Karpas-422 (cell line): ENCODE measurements around the gene RC3H2. TPM values are rescaled to one million over a fixed set of nuclear protein-coding genes. Genes with fewer than 3 reads are reported as not detected.
"Not testable (repeated sequence)": the region's sequence is repeated elsewhere in the genome, so short reads cannot be mapped to it uniquely, and the experiment has no call there.

Source experiments
- DNase-seq: peaks from one replicate; pipeline ENCODE4 v3.0.0-alpha.2; 2015
- H2AFZ ChIP-seq: fragments of 200-600 bp; sonication (generic); 2 replicates; pipeline ENCODE4 v1.6.1; 2014; ENCODE audit warnings: antibody characterized with exemption, low read length, mixed read lengths
- H3K27ac ChIP-seq: fragments of 200-600 bp; sonication (generic); 2 replicates; pipeline ENCODE4 v1.5.1; 2014; ENCODE audit warnings: mild to moderate bottlenecking, low read length, moderate library complexity
- H3K27me3 ChIP-seq: fragments of 200-600 bp; sonication (generic); 2 replicates; pipeline ENCODE4 v1.6.1; 2014; ENCODE audit warnings: low read length, mixed read lengths
- H3K36me3 ChIP-seq: fragments of 200-600 bp; sonication (generic); 2 replicates; pipeline ENCODE4 v1.6.1; 2014; ENCODE audit warnings: low read length, mixed read lengths; ENCODE audit not compliant: insufficient read depth
- H3K4me1 ChIP-seq: fragments of 200-600 bp; sonication (generic); 2 replicates; pipeline ENCODE4 v1.6.1; 2014; ENCODE audit warnings: mild to moderate bottlenecking, low read length, mixed read lengths
- H3K4me2 ChIP-seq: fragments of 200-600 bp; sonication (generic); 2 replicates; pipeline ENCODE4 v1.6.1; 2014; ENCODE audit warnings: low read length, low read depth, mild to moderate bottlenecking; ENCODE audit not compliant: poor library complexity, severe bottlenecking
- H3K4me3 ChIP-seq: fragments of 200-600 bp; sonication (generic); 2 replicates; pipeline ENCODE4 v1.5.1; 2014; ENCODE audit warnings: mild to moderate bottlenecking, antibody characterized with exemption, low read length, mixed read lengths
- H3K79me2 ChIP-seq: fragments of 200-600 bp; sonication (generic); 2 replicates; pipeline ENCODE4 v1.6.1; 2014; ENCODE audit warnings: mild to moderate bottlenecking, low read length, mixed read lengths
- H3K9ac ChIP-seq: fragments of 200-600 bp; sonication (generic); 2 replicates; pipeline ENCODE4 v1.6.0; 2014; ENCODE audit warnings: low read length
- H3K9me2 ChIP-seq: fragments of 200-600 bp; sonication (generic), shearing (Covaris generic); replicated peaks from 2 replicates; pipeline ENCODE4 v1.6.0; 2014; ENCODE audit warnings: mild to moderate bottlenecking, low read length, moderate library complexity; ENCODE audit not compliant: insufficient read depth
- H3K9me3 ChIP-seq: fragments of 300-700, 200-600 bp; sonication (generic); 2 replicates; pipeline ENCODE4 v1.6.1; 2014; ENCODE audit warnings: low read length, mixed read lengths
- H4K20me1 ChIP-seq: fragments of 200-600 bp; sonication (generic); 2 replicates; pipeline ENCODE4 v1.6.1; 2014; ENCODE audit warnings: mild to moderate bottlenecking, antibody characterized with exemption, low read length, low read depth; ENCODE audit not compliant: insufficient read depth
- total RNA-seq: library from RNA; depleted of rRNA; stranded (reverse); fragments of >200 nt; shearing (Covaris generic); gene quantifications from 2 replicates; pipeline ENCODE4 v1.2.3, GENCODE V29; 2014; ENCODE audit warnings: low replicate concordance

Gene RC3H2
- total RNA-seq, 1 experiment from 2014 or later, result 93.8 TPM

DNA sequence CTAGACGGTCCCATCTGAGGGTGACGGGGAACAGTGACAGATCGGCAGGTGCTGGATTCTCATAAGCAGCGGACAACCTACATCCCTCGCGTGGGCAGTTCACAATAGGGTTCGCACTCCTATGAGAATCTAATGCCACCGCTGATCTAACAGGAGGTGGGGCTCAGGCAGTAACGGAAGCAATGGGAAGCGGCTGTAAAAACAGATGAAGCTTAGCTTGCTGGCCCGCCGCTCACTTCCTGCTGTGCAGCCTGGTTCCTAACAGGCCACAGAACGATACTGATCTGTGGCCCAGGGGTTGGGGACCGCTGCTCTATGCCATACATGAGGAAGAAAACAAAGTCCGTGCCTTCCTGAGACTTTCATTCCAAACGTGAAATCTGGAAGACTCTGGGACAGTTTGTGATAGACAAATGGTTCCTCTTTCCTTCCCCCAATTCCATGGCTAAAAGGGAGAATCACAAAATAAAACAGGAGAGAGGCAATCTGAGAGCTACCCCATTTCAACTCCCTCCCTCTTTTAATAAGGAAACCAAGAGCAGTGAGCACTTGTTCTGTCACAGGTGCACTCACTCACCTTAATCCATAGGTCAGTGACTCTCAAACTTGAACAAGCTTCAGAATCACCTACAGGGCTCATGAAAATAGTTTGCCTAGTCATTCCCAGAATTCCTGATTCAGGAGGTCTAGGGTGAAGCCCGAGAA is 88.8 kb downstream of the RC3H2 start:
- peaks cover 18% of the 10 kb centered on the region for H3K4me1 ChIP-seq
- no peak overlapping the region for H3K4me2 ChIP-seq
- no peaks in the 10 kb centered on the region for H3K27me3 ChIP-seq
- H3K36me3 ChIP-seq, result peaks cover 23% of the 10 kb centered on the region; the same call in 1 of the 2 replicates
- H3K4me3 ChIP-seq, result no peak overlapping the region
- peaks cover 23% of the 10 kb centered on the region for H3K79me2 ChIP-seq
- DNase-seq, result no peak
- H3K27ac ChIP-seq, result no peak overlapping the region
- no peak overlapping the region for H3K9ac ChIP-seq
- H4K20me1 ChIP-seq, result peaks cover 11% of the 10 kb centered on the region; the same call in 1 of the 2 replicates
- H3K9me2 ChIP-seq, result no peaks in the 10 kb centered on the region
- no peaks in the 10 kb centered on the region for H3K9me3 ChIP-seq
- no peak overlapping the region for H2AFZ ChIP-seq

DNA sequence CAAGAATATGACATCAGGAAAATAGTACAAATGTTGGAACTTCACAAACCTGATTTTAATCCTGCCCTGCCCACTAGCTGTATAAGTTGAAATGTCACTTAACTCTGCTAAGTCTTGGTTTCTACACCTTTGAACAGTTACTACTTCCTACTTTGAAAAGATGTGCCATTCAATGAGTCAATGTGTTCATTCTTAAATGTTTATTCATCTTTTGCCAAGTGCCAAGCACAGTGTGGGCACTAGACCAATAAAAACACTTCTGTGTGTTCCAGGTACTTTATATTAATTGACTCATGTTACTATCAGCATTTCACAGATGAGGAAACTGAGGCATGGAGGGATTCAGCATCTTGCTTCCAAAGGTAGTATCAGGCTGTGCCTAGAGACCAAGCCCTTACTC is 89.6 kb downstream of the RC3H2 start:
- H3K79me2 ChIP-seq, result peaks cover 17% of the 10 kb centered on the region
- peaks cover 11% of the 10 kb centered on the region; the same call in 1 of the 2 replicates for H4K20me1 ChIP-seq
- DNase-seq, result no peak
- H3K36me3 ChIP-seq, result peaks cover 23% of the 10 kb centered on the region; the same call in 1 of the 2 replicates
- H3K27me3 ChIP-seq, result no peaks in the 10 kb centered on the region
- no peak overlapping the region for H3K4me2 ChIP-seq
- H2AFZ ChIP-seq, result no peak overlapping the region
- H3K9me2 ChIP-seq, result no peaks in the 10 kb centered on the region
- H3K4me1 ChIP-seq, result peaks cover 12% of the 10 kb centered on the region
- no peak overlapping the region for H3K4me3 ChIP-seq
- H3K27ac ChIP-seq, result no peak overlapping the region
- H3K9me3 ChIP-seq, result no peaks in the 10 kb centered on the region
- H3K9ac ChIP-seq, result no peak overlapping the region

DNA sequence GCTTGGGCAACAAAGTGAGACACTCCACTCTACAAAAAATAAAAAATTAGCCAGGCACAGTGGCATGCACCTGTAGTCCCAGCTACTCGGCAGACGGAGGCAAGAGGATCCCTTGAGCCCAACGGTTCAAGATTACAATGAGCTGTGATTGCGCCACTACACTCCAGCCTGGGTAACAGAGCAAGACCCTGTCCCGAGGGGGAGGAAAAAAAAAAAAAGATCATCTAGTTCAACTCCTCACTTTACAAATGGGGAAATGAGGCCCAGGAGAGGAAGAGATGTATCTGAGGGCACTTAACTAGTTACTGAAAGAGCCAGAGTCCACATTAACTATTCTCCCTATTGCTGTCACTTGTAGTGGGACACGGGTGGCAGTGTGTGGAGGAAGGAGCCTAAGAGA is 90.6 kb downstream of the RC3H2 start:
- H3K9ac ChIP-seq, result no peak overlapping the region
- H2AFZ ChIP-seq, result no peak overlapping the region
- H3K4me2 ChIP-seq, result no peak overlapping the region
- no peaks in the 10 kb centered on the region for H3K9me3 ChIP-seq
- peaks cover 8% of the 10 kb centered on the region for H3K79me2 ChIP-seq
- H3K9me2 ChIP-seq, result no peaks in the 10 kb centered on the region
- H3K36me3 ChIP-seq, result peaks cover 14% of the 10 kb centered on the region; the same call in 1 of the 2 replicates
- no peaks in the 10 kb centered on the region for H3K27me3 ChIP-seq
- peaks cover 12% of the 10 kb centered on the region for H3K4me1 ChIP-seq
- DNase-seq, result peak; percentile 76
- H3K27ac ChIP-seq, result no peak overlapping the region
- H3K4me3 ChIP-seq, result no peak overlapping the region
- 0 out of 2 replicates have a peak, but pooled peaks cover 3% of the 10 kb centered on the region for H4K20me1 ChIP-seq

DNA sequence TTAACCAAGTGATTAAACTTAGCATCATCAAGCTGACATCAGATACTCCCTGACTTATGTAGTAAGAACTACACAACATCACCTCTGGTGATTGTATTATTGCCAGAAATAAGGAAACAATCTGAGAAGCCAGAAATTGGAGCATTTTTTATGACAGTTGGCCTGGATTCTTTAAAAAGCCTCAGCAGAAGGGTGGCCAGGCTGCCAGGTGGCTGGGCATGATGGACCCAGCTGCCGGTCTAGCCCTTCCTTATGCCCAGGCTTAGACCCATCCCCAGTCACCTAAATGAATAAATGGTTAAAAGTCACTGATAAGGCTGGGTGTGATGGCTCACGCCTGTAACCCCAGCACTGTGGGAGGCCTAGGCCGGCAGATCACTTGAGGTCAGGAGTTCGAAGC is 92.4 kb downstream of the RC3H2 start:
- Histone ChIP-seq H3K4me2 (no peak overlapping the region), H3K9me3 (no peaks in the 10 kb centered on the region), H3K4me1 (peaks cover 12% of the 10 kb centered on the region), H4K20me1 (no peaks in the 10 kb centered on the region), H3K36me3 (peaks cover 8% of the 10 kb centered on the region; the same call in 1 of the 2 replicates), H3K9ac (no peak overlapping the region), H3K27ac (no peak overlapping the region), H3K4me3 (no peak overlapping the region), H3K79me2 (no peaks in the 10 kb centered on the region), H2AFZ (no peak overlapping the region), H3K9me2 (no peaks in the 10 kb centered on the region), H3K27me3 (no peaks in the 10 kb centered on the region)
- DNase-seq, result no peak

DNA sequence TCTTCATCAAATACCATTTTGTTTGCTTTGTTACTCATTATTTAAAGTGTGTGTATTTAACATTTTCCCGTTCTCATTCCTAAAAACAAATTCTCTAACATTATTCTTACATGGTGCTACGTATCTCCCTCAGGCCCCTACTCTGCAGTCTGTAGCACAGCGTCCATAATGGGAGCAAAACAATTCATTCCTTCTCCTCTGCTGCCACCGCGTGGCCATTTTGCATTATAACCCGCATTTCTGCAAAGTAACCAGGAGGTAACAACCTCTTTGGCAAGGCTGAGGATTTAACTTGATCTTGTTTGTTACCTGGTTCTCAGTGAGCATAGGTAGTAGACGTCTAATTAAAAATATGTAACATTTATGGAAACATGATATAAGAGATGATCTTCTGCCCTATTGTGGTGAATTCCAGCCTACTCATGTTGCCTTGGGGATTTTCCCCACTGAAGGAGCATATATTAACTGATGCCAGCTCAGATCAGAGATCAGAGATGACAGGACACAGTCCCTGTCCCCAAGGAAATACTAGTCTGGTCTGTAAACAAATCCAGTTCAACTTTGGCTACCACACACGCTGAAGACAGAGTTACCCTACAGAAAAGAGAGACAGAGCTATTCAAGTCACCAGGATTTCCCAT is 94.7 kb downstream of the RC3H2 start:
- no peaks in the 10 kb centered on the region for H3K36me3 ChIP-seq

DNA sequence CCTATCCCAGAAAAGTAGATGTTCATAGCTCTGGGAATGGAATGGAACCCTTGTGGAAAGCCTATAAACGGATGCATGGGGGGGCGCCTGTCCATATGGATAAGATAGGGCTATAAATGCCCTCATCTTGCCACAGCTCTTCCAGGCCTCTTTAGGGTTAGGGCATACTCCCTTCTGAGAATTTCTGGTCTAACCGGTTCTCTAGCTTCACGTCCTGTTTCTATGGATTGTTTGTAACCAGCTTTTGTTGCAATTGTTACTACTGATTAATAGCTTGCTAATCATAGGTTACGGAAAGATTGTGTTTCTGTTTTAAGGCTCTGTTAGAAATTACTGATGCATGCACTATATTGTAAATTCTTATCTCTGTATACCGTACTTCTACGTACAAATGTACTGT is 95.9 kb downstream of the RC3H2 start:
- H3K9me2 ChIP-seq, result not testable (repeated sequence)

More for the DNA sequence above, 94.7 kb downstream of the RC3H2 start:
- Histone ChIP-seq H4K20me1 (no peaks in the 10 kb centered on the region), H3K27me3 (no peaks in the 10 kb centered on the region), H3K27ac (no peak overlapping the region), H3K79me2 (no peaks in the 10 kb centered on the region), H3K9me2 (no peaks in the 10 kb centered on the region), H3K4me2 (no peak overlapping the region), H3K9me3 (no peaks in the 10 kb centered on the region), H3K4me1 (peaks cover 9% of the 10 kb centered on the region), H2AFZ (no peak overlapping the region), H3K9ac (no peak overlapping the region), H3K4me3 (no peak overlapping the region)
- peak; percentile 92 for DNase-seq

DNA sequence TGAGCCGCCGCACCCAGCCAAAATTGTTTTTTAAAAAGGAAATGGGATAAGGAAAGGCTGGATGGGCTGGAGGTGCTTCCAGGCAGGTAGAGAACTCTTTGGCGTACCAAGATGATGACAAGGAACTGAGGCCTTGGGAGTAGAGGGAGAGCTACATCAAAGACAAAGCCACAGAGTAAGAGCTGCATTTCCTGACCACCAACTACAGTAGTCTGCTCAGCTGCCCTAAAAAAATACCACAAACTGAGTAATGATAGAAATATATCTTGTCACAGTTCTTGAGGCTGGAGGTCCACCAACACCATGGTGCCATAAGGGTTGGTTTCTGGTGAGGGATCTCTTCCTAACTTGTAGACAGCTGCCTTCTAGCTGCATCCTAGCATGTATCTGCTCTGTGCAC is 97.0 kb downstream of the RC3H2 start:
- H3K27ac ChIP-seq, result no peak overlapping the region
- H3K4me1 ChIP-seq, result no peaks in the 10 kb centered on the region
- H2AFZ ChIP-seq, result no peak overlapping the region
- no peaks in the 10 kb centered on the region for H3K79me2 ChIP-seq
- no peaks in the 10 kb centered on the region for H3K36me3 ChIP-seq
- H3K4me2 ChIP-seq, result no peak overlapping the region
- no peaks in the 10 kb centered on the region for H4K20me1 ChIP-seq
- DNase-seq, result no peak
- H3K27me3 ChIP-seq, result no peaks in the 10 kb centered on the region
- no peaks in the 10 kb centered on the region for H3K9me3 ChIP-seq
- H3K4me3 ChIP-seq, result no peak overlapping the region
- no peak overlapping the region for H3K9ac ChIP-seq
- H3K9me2 ChIP-seq, result no peaks in the 10 kb centered on the region

More for the DNA sequence above, 95.9 kb downstream of the RC3H2 start:
- H3K9ac ChIP-seq, H3K79me2 ChIP-seq, H4K20me1 ChIP-seq, H3K9me3 ChIP-seq, H3K4me2 ChIP-seq, H3K4me1 ChIP-seq, H2AFZ ChIP-seq, H3K27ac ChIP-seq, H3K27me3 ChIP-seq, DNase-seq, H3K4me3 ChIP-seq, H3K36me3 ChIP-seq: not testable (repeated sequence)

DNA sequence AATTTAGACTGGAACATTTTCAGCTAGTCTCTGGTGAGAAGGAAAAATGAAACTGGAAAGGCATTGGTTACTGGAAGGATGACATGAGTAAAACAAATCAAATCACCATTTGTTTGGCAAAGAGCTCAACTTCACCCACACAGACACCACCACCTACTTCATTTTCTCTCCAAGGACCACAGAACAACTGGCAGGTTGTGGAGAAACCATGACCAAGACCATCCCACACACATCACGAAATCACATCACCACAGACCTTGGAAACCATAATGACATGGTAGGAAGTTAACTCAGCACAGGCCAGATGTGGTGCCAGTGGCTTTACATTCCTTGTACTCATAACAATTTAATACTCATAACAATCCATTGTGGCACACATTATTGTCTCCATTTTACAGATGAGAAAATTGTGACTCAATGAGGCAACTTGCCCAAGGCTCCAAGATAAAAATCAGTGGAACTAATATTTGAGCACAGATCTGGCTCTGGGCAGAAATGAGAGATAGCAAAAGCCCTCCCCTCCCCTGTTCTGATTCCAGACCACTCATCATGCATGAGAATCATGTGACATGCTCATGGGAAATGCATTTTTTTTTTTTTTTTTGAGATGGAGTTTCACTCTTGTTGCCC is 97.8 kb downstream of the RC3H2 start:
- Histone ChIP-seq H4K20me1 (no peaks in the 10 kb centered on the region), H3K4me1 (no peaks in the 10 kb centered on the region), H3K9me2 (no peaks in the 10 kb centered on the region), H3K27me3 (no peaks in the 10 kb centered on the region), H3K9ac (no peak overlapping the region), H3K79me2 (no peaks in the 10 kb centered on the region), H3K36me3 (no peaks in the 10 kb centered on the region), H2AFZ (no peak overlapping the region), H3K9me3 (no peaks in the 10 kb centered on the region), H3K4me3 (no peak overlapping the region), H3K27ac (no peak overlapping the region), H3K4me2 (no peak overlapping the region)
- DNase-seq, result no peak
